HG03469 (cell line): ENCODE results near the gene MYZAP.

Experiments used
- ATAC-seq: cut with Tn5 transposase; IDR thresholded peaks from one replicate; pipeline ENCODE4 v1.9.1; 2021; ENCODE audit warnings: mild to moderate bottlenecking, moderate library complexity, moderate number of reproducible peaks; ENCODE audit not compliant: unreplicated experiment

Gene MYZAP, protein sequence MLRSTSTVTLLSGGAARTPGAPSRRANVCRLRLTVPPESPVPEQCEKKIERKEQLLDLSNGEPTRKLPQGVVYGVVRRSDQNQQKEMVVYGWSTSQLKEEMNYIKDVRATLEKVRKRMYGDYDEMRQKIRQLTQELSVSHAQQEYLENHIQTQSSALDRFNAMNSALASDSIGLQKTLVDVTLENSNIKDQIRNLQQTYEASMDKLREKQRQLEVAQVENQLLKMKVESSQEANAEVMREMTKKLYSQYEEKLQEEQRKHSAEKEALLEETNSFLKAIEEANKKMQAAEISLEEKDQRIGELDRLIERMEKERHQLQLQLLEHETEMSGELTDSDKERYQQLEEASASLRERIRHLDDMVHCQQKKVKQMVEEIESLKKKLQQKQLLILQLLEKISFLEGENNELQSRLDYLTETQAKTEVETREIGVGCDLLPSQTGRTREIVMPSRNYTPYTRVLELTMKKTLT

DNA sequence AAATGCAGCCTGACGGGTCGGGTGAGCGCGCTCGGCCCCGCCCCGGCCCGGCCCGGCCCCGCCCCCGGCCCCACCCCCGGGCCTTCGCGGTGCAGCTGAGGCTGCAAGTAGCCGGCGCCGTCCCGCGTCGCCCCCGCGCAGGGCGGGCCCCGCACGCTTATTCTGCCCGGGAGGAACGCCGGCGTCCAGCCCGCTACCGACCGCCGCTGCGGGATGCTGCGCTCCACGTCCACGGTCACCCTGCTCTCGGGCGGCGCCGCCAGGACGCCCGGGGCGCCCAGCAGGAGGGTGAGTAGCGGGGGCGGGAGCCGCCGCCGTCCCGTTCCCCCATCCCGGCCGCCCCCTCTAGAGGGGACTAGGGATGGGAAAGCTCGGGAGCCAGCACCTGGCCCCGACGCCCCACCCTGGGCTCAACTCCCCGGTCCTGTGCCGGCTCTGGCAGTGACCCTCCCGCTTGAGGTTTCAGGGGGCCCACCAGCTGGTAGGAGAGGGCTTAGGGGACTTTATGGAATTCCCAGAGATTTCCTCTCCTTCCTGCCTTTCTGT, at the start of gene MYZAP:
MYZAP (plus strand) TSS at position 83 of the 546 bp plus-strand sequence; CDS start at position 214, 131 bp downstream.
- no peak for ATAC-seq

DNA sequence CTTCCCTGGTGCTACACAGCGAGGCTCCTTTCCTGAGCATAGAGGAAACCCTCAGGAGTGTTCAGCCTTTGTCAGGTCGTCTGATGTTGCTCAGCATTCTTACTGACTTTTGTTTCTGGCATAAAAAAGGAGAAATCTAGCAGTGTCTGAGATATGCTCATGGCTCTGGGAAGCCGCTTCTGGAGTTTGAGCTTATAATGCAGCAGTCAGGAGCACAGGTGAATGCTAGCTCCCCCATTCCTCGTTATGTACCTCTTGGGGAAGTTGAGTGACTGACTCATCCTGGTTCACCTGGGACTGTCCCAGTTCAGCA, 49.2 kb upstream of the MYZAP start:
- ATAC-seq, result no peak

DNA sequence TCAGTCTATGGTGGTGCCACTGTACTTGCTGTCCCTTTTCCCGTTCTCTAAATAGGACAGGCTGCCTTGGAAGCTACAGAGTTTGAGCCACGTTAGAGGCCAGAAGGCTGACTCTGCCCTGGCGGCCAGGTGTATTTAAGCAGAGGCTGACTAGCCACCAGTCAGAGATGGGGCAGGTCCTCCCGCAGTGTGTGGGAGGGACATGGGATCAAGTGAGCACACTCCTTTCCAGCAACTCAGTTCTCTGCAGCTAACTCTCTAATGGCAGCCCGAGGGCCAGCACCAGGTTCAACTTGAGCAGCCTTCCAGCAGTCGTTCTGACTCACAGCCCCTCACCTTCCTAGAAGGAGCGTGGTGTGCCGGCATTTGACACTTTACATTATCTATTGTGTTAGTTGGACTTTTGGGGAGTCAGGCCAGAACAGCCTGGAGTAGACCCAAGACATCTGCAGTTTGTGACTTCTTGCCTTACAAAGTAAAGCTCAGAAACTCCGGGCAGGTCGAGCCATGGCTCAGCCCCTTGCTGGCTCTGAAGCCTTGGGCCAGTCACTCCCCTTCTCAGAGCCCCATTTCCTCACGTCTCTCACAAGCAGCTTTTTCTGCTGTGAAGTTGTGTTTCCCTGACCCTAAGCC, 46.7 kb upstream of the MYZAP start:
- ATAC-seq, result no peak

DNA sequence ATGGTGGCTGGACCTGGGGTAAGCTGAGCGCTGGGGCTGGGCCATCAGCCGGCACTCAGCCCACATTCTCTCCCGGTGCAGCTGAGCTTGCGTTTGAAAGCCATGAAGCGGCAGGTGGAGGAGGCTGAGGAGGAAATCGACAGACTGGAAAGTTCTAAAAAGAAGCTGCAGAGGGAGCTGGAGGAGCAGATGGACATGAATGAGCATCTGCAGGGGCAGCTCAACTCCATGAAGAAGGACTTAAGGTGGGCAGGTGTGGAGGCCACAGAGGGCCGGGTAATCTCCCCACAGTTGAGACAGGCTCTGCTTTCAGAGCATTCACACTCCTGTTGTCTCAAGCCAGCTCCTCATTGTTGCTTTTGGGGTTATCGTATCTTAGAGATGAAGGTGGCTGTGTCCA, 45.7 kb upstream of the MYZAP start:
- no peak for ATAC-seq

DNA sequence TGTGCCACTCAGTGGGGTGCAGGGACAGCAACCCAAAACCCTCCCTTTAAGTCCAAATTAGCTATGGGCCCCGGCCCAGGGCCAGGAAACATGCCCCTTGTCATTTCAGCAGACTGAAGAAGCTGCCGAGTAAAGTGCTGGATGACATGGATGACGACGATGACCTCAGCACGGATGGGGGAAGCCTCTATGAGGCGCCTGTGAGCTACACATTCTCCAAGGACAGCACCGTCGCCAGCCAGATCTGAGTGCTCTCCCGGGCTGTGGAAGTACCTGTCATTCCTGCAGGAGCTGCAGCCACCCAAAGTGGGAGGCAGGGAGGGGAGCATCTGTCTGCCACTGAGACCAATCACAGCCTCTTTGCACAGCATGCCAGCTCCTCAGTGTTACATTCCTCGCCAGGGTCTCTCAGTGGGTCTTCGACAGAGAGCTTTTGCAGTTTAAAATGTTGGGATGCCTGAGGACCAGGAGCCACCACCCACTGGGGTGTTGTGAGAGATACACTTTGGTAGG, 44.4 kb upstream of the MYZAP start:
- no peak for ATAC-seq

DNA sequence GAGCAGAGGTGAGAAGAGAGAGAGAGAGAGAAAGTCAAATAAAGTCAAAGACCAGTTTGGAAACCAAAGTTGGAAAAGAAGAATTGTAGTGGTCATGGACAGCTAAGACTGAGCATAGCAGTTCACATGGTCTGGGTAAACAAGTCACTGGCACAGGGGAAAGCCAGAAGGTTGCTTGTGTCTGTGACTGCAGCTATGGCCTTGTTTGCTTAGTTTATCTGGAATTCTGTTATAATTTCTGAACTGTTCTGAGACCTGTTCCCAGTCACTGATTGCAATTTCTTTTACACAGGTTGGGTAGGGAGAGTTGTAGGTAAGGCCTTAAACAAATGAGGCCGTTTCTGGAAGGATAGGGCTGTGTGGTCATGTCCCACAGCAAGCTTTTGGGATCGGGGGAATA, 43.4 kb upstream of the MYZAP start:
- no peak for ATAC-seq

DNA sequence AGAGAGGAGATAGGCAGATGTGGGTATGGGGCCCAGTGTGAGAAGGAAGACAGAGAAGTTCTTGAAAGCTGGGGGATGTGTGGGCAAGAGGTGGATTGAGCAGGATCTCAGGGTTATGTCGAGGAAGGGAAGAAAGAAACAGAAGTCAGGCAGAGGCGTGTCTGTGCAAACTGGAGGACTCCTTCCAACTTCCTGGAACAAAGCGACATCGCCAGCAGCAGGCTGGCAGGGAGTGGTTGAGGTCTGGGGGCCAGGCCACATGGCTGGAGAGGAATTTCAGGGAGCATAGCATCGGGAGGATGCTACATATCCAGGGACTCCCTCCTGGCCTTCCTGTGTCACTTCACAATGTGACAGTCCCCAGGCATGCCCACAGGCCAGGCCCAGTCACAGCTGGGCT, 42.9 kb upstream of the MYZAP start:
- ATAC-seq, result no peak

DNA sequence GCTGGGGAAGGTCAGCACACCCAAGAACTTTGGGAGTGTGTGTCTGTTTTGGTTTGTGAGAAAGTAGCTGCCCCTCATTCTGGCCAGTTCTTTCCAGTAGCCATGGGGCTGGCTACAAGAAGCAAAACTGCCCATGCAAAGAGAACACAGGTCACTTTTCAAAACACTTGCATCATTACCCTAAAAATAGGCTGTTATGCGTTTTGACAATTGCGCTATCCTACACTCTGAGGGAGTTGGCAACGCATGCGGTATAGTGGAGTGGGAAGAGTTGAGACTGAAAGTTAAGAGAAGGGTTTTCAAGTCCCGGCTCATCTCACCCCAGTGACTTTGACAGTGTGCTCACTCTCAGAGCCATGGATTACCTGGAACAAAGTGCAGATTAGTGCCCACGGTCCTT, 41.8 kb upstream of the MYZAP start:
- ATAC-seq, result no peak

DNA sequence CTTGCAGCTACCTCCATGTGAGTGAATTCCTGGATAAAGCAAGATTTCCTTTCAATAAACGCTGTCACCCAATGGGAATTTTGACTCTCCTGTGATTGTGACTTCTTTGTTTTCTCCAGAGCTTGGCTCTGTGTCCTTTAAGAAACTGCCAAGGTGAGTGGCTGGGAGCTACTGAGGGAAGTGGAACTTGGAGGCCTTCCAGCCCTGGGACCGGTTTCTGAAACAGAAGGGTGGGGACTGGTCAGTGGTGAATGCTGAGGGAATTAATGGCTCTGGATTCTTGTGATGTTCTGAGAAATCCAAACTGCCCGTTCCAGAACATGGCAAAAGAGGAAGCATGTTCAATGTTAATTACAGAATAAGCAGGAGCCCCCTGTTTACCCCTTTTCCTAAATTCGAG, 41.1 kb upstream of the MYZAP start:
- ATAC-seq, result no peak

DNA sequence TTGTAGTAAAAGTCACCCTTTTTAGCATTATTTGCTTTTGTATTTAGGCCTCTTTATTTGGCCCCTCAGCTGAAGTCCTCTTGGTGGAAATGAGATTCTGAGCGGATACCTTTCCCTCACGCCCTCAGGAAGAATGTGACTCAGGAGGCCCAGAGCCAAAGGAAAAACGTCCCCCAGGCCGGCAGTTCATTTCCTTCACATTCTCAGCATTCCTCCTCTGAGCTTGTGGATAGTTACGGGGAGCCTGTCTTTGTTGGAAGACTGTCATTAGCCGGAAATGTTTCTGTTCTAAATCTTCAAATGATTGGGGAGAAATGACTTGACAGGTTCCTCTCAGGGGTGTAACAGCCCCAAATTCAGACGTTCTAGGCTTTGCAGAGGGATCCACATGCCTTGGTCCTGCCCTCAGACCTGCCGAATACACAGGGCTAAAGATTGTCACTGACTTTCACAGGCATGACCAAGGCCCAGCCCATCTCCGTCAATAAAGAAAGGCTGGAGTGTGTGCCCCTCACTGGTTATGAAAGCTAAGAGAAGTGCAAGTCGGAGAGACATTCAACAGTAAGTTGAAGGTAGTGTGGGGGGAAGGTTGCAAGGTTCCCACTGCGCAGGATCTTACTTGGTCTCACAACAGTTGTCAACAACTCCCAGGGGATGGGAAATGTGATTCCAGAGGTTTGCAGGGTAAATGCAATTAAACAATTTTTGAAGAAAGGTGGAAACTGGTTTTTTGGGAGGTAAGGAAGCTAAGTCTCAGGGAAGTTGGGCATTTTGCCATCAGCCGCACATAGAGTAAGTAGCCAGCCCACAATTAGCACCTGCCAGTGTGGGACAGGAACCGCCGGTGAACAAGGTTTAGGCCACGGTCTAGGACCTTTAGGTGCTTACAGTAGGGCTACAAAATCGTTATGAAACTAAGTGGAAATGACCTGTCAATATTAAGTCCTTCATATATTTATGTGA, 39.7 kb upstream of the MYZAP start:
- no peak for ATAC-seq

DNA sequence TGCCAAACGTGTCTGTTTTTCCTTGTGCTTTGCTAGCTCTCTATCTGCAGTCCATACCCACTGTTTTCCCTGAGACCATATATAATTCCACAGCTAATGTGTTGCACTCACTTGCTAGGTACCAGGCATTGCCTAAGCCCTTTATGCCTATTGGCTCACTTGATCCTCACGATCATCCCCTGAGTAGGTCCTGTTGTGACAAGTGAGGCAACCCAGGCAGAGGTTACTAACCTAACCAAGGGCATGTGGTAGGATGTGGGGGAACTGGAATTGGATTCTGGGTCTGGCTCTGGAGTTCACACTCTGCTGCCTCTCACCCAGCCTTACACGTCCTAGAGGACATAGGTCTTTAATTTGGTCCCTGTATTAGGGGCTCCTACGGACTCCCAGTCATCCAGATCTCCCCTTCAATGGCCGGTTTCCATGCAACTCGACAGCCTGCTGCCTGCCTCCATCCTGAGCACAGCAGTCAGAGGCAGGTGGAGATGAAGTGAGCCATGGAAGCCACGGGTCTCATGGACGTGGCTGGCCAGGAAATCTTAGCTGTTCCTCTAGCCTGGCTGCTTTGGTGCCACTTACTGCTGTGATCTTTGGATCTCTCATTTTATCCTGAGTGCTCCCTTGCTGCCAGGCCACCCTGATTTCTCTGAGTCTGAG, 38.9 kb upstream of the MYZAP start:
- ATAC-seq, result no peak

DNA sequence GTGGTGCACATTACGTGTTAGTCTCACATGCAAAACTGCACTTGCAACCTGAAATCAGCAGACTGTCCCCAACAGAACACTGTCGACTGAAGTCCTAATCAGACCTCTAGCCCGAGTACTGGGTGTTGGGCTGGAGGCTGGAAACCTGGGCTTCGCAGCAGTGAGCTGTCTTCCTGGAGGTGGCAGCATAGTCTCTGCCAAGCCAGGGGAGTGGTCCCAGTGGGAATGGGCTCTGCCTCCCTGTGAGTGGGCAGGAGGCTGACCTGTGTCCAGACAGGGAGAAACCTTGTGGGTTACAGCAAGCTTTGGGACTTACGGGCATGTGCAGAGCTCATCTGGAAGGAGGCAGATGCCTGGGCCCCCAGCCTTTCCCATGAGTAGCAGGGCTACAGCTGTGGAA, 38.2 kb upstream of the MYZAP start:
- no peak for ATAC-seq

DNA sequence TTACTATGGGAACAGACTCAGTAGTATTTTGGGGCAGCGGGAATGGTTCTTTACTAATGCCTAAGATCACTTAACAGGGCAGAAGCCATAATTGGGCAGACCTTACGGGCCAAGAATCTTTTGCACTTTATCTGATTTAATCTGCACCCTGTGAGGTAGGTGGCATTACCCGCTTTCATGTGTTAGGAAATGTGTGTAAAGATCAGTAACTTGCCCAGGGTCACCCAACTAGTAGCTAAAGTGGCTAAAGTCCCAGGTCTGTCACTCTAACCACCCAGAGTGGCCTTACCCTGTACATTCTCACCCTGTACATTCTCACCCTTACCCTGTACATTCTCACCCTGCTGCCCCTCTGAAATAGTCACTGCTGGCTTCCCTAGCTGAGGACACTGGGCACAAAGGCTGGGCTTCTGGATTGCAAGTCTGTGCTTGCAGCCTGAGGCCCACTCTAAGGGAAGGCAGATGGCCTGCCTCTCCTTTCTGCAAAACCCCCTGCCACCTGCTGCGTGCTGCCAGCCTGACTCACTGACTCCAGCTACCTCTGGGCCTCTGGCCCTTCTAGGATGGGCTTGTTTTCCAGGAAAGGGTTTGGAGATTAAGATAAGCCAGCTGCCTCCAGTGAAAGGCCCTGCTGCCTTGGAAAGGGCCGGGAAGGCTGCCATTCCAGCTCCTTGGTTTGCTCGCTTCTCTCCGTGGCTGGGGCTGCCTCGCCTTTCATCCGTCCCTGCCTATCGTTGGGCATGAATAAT, 37.5 kb upstream of the MYZAP start:
- no peak for ATAC-seq

DNA sequence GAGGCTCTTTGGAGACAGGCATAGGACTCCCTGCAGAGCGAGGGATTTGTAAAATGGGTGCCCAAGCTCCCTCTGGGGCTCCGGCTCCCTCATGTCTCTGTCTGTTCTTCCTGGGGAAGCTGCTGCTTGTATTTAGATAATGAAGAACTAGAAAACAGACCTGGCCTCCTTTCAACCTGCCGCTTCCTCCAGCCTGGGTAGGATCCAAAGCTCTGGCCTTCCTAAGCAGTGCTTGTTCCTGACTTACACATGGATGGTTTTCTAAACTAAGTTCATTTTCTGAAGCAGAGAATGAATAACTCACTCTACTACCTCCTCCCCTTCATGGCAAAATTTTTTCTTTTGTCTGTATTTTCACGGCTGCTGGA, 36.9 kb upstream of the MYZAP start:
- no peak for ATAC-seq

DNA sequence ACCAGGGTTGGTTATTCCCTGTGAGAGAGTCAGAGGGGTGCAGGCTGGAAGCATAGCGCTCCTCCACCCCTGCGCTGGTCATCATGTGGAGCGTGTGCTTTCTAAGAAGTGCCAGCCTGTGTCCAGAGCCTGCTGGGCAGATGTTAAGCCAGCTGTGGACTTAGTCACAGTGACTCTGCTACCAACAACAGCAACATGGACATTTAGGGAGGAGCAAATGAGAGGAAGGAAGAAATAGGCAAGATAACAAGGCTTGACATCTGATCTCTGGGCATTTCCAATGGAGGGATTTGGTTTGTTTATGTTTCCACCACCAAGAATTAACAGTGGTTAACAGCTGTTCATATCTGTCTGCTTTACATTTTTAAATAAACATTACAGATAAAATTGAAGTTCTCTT, 36.4 kb upstream of the MYZAP start:
- no peak for ATAC-seq

DNA sequence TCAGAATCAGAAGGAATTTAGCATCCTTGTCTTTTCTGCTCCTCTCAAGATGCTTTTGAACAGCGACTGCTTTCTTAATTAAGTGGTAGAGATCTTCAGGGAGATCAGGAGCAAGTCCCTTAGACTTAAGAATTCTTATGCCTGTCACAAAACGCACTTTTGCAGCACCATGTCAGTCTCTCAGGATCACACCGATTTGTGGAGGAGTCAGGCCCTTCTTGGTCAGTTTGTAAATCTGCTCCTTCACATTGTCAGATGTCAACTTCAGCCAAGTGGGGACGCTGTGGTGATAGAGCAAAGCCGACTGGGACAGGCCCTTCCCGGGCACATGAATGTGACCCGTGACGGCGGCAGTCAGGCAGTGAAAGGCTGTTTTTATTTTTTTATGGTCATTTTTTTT, 35.7 kb upstream of the MYZAP start:
- no peak for ATAC-seq

DNA sequence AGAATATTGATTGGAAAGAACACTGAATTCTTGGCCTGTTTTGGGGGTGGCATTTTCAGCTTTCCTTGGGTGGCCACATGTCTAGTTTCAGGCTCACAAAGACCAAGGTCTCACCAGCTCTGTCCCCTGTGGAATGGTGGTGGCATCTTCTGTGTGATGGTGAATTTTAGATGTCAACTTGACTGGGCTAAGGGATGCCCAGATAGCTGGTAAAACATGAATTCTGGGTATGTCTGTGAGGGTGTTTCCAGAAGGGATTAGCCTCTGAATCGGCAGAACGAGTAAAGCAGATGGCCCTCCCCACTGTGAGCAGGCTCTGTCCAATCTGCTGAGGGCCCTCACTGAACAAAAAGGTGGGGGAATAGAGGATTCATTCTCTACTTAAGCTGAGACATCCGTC, 34.4 kb upstream of the MYZAP start:
- ATAC-seq, result no peak

DNA sequence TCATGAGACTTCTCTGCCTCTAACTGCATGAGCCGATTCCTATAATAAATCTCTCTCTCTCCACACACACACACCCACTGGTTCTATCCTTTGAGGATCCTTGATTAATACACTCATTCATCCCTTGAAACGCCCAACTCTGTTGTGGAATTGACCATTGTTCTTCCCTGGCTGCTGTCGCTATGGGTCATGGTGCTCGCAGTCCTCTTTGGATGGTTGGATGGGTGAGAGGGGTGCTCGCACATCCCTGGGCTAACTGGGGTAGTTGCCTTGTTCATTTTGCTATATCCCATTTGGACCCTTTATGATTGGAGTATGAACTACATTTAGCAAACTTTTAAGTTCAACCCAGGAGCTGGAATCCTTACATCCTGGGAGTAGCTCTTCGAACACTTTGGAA, 33.9 kb upstream of the MYZAP start:
- no peak for ATAC-seq

DNA sequence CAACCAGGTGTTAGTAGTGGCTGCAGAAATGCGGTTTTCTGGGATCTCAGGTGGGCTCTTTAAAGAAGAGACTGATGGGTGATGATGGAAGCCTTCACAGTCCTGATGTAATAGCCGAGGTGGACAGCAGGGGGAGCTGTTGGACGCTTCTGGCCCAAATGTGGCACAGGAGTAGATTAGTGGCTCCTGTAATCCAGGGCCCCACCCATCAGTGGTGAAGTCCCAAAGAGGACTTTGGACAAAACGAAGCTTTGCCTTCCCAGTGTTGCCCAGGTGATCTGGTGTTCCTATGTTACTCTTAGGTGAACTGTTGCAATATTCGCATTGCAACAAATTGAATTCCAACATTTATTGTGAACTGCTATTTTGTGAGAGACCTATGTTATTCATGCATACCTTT, 31.8 kb upstream of the MYZAP start:
- ATAC-seq, result no peak
